GM18526 (cell line): ENCODE data around the gene IAH1.

ENCODE experiments used
- POLR2A ChIP-seq: IDR thresholded peaks from 3 replicates; pipeline ENCODE4 v1.6.1; 2011; ENCODE audit not compliant: insufficient read length; ENCODE audit errors: extremely low read depth

IAH1 gene

GRCh38 chr2:9497017-9497416 lies 22.7 kb downstream of the IAH1 start:
- no peak for TF ChIP-seq POLR2A

GRCh38 chr2:9498210-9498609 lies 23.9 kb downstream of the IAH1 start:
- no peak for TF ChIP-seq POLR2A

- TF ChIP-seq POLR2A: no peak
These were observed 34.6 kb downstream of the IAH1 start for GRCh38 chr2:9508931-9509330.

GRCh38 chr2:9517118-9517782 lies 42.9 kb downstream of the IAH1 start:
- no peak for TF ChIP-seq POLR2A

GRCh38 chr2:9518163-9518562 lies 43.8 kb downstream of the IAH1 start:
- TF ChIP-seq POLR2A: no peak

- no peak for TF ChIP-seq POLR2A
These were observed 44.4 kb downstream of the IAH1 start for GRCh38 chr2:9518780-9519179.

GRCh38 chr2:9519250-9519649 lies 44.9 kb downstream of the IAH1 start:
- TF ChIP-seq POLR2A: no peak

- TF ChIP-seq POLR2A: no peak
These were observed 49.9 kb downstream of the IAH1 start for GRCh38 chr2:9524291-9524690.

GRCh38 chr2:9525266-9525665 lies 50.9 kb downstream of the IAH1 start:
- TF ChIP-seq POLR2A: no peak

- no peak for TF ChIP-seq POLR2A
These were observed 53.8 kb downstream of the IAH1 start for GRCh38 chr2:9527995-9528787.

GRCh38 chr2:9532421-9532820 lies 58.1 kb downstream of the IAH1 start:
- no peak for TF ChIP-seq POLR2A

GRCh38 chr2:9533663-9534062 lies 59.3 kb downstream of the IAH1 start:
- no peak for TF ChIP-seq POLR2A

GRCh38 chr2:9535177-9535576 lies 60.8 kb downstream of the IAH1 start:
- TF ChIP-seq POLR2A: no peak

- no peak for TF ChIP-seq POLR2A
These were observed 62.2 kb downstream of the IAH1 start for GRCh38 chr2:9536504-9536903.

GRCh38 chr2:9538000-9538507 lies 63.7 kb downstream of the IAH1 start:
- TF ChIP-seq POLR2A: no peak
